GM21717 (cell line): ENCODE data around the gene HHIPL1.

Source experiments
- ATAC-seq: cut with Tn5 transposase; IDR thresholded peaks from one replicate; pipeline ENCODE4 v1.9.1; 2021; ENCODE audit warnings: mild to moderate bottlenecking, moderate library complexity; ENCODE audit not compliant: unreplicated experiment

Gene HHIPL1

DNA sequence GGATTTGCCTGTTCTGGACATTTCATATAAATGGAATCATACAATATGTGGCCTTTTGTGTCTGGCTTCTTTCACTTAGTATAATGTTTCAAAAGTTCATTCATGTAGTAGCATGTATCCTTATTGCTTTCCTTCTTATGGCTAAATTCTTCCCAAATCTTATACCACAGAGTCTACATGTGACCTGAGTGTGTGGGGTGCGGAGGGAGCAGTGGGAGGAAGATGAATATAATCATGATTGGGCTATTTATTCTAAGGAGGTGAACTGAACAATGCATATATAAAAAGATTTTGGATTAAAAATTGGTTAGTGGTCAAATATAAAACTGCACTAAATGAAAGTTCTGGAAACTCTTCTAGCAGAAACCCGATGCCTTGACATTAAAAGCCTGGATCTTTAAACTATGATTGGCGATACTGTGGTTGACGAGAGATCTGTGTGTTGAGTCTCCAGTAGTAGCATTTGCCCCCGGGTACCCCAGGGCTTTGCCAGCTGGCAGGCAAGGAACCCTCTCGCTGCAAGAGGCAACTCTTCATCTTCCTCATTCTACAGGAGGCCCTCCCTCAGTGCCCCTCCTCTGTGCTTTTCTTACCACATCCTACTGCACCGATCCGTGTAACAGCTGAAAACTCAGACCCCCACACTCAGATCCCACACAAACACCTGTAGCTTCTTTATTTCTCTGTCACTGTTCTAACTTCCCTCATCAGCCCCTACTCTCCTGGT lies 41.8 kb downstream of the HHIPL1 start:
- no peak for ATAC-seq

DNA sequence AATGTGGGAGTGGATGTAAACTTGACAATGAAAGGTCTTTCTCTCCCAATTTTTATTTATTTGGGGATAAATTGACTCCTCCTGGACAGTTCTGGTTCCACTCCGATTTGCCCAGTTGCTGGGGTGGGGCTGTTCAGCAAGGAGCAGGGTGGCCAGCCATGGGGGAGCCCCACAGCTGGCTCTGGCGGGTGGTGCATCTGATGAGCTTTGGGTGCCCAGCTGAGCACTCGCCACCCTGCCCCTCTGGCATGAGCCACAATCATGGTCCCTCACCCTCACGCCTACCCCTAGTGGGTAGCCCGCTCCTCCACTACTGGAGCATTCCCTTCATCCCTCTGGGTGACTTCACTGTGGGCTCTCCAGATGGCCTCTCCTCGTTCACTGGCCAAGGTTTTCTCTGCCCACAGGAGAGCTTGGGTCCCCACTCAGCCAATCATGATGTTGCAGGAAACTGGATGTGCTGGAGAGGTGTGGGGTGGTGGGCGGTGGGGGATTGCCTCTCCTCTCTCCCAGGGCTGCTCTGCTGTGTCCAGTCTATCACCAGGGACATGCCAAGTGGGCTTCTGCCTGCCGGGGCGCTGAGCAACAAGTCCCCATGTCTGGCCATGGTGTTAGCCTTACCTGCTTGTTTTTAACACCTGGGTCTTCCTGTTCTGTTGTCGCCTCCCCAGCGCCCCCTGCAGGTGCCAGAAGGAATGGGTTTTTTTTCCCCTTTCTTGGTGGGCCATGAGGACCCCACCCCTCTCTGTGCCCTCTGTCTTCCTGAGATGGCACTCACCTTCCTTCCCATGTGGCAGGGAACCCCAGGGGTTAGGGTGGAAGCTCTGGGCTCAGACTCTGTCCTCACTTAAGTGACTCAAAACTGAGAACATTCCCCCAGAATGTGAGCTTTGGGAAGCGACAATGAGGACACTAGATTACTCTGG lies 42.6 kb downstream of the HHIPL1 start:
- ATAC-seq = no peak

- ATAC-seq = no peak
Measured at GRCh38 chr14:99688210-99688581, 43.3 kb downstream of the HHIPL1 start.

GRCh38 chr14:99688629-99689028 lies 43.7 kb downstream of the HHIPL1 start:
- ATAC-seq = no peak

- no peak for ATAC-seq
Measured at GRCh38 chr14:99689266-99690236, 44.6 kb downstream of the HHIPL1 start.

DNA sequence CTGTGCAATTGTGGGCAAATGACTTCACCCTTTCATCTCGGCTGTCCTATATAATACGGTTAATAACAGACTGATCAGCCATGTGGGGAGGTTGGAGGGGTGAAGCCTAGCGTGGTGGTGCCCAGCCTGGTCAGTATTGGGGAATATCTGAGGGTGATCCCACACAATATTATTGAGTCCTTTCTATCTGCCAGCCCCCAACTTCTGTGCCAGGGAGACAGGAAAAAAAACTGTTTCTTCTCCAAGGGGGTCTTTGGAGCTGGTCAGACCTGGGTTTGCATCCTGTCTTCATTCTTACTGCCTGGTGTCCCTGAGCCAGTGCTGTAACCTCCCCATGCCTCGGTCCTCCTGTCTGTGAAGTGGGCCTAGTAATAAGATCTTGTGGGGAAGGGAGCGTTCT lies 45.7 kb downstream of the HHIPL1 start:
- no peak for ATAC-seq

GRCh38 chr14:99691111-99691885 lies 46.4 kb downstream of the HHIPL1 start:
- no peak for ATAC-seq

GRCh38 chr14:99693918-99694317 lies 49.0 kb downstream of the HHIPL1 start:
- no peak for ATAC-seq

DNA sequence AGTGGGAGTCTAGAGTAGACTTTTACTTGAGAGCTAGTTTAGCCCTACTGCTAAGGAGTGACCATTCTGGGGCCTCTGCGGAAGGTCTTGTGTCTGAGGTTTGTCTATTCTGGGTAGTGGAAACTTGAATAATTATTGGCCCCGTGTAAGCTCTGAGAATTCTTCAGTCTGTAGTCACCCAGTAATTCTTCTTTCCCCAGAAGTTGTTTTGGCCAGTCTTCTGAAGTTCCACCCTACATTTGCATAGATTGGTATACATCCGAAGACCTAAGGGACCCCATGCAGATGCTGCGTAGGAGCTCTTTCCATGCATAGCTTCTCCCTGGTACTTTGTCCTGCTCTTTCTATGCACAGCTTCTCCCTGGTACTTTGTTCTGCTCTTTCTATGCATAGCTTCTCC lies 52.0 kb downstream of the HHIPL1 start:
- no peak for ATAC-seq

- ATAC-seq = no peak
Measured at GRCh38 chr14:99698236-99698635, 53.3 kb downstream of the HHIPL1 start.

GRCh38 chr14:99698642-99699041 lies 53.7 kb downstream of the HHIPL1 start:
- ATAC-seq = no peak

GRCh38 chr14:99699085-99699760 lies 54.3 kb downstream of the HHIPL1 start:
- ATAC-seq = no peak

DNA sequence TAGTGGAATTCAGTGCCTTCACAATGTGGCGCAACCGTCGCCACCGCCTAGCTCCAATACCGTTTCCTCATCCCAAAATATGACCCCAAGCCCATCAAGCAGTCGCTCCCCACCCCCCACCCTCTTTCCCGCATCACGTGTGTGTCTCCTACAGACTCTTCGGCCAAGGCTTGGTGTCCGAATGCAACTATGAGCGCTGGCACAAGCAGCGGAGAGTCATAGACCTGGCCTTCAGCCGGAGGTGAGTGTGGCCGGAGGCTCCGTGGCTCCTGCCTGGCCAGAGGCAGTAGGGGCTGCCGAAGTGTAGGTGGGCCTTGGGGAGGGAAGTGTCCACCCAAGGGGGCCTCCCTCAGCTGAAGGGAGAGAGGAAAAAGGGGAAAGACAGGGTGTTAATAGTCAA lies 54.9 kb downstream of the HHIPL1 start:
- ATAC-seq = no peak

GRCh38 chr14:99700379-99700778 lies 55.5 kb downstream of the HHIPL1 start:
- no peak for ATAC-seq

DNA sequence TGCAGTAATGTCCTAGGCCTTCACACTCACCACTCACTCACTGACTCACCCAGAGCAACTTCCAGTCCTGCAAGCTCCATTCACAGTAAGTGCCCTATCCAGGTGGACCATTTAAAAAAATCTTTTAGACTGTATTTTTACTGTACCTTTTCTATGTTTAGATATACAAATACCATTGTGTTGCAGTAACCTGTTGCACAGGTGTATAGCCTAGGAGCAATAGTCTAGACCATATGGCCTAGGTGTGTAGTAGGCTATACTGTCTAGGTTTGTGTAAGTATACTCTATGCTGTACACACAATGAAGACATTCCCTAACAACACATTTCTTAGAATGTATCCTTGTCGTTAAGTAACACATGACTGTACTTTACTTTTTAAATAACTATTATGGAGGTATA lies 56.3 kb downstream of the HHIPL1 start:
- no peak for ATAC-seq

GRCh38 chr14:99702115-99702514 lies 57.2 kb downstream of the HHIPL1 start:
- no peak for ATAC-seq

- ATAC-seq = no peak
Measured at GRCh38 chr14:99703381-99703780, 58.5 kb downstream of the HHIPL1 start.

GRCh38 chr14:99704037-99704436 lies 59.1 kb downstream of the HHIPL1 start:
- no peak for ATAC-seq

GRCh38 chr14:99706107-99706900 lies 61.4 kb downstream of the HHIPL1 start:
- no peak for ATAC-seq
